NCI-H748 treated with DMSO at 0.1 percent for 48 hours (cell line): ENCODE data around the gene TEKT2.

ENCODE experiments used
- DNase-seq: peaks from one replicate; lab custom pipeline; 2025; lab: John Stamatoyannopoulos, UW

TEKT2 gene

DNA sequence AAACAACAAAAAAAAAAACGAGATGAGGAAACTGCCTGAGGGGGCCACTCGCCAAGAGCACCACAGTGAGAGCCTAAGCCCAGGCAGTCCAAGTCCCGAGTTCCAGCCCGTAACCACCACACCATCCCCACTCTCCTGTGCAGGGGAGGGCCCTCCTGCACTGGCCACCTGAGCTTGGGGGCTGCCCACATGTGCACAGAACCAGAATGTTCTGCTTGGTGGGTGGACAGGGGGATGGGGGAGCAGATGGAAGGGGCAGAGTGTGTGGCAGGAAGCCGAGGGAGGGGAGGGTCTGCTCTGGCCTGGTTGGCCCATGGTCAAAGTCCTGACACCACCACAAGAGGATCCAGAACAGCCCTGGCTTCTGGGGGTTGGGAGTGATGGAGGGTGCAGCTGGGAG, 22.4 kb downstream of the TEKT2 start:
- no peak for DNase-seq

GRCh38 chr1:36107394-36107793, 23.5 kb downstream of the TEKT2 start:
- no peak for DNase-seq

- no peak for DNase-seq
These were observed 24.4 kb downstream of the TEKT2 start for GRCh38 chr1:36108314-36108713.

GRCh38 chr1:36109041-36109679, 25.3 kb downstream of the TEKT2 start:
- DNase-seq: no peak

GRCh38 chr1:36111151-36111550, 27.3 kb downstream of the TEKT2 start:
- no peak for DNase-seq

DNA sequence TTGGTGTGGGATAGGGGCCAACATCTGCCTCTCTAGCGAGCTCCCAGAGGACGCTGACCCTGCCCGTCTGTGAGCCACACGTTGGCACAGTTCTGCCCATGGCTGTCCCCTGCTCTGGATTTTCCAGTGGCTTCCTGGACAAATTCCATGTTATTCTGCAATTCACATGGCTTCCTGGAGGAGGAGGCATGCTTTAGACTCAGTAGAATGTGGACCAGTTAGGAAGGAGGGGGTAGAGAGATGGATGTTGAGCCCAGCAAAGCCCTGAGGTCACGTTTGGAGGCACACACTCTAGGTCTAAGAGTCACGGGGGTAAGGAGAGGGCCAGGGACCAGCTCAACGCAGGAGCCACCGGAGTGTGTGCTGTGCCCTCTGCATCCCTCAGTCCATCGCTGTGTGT, 28.9 kb downstream of the TEKT2 start:
- DNase-seq: no peak

GRCh38 chr1:36114371-36114770, 30.5 kb downstream of the TEKT2 start:
- no peak for DNase-seq

GRCh38 chr1:36115200-36115669, 31.3 kb downstream of the TEKT2 start:
- DNase-seq: no peak

GRCh38 chr1:36115931-36116330, 32.0 kb downstream of the TEKT2 start:
- no peak for DNase-seq

DNA sequence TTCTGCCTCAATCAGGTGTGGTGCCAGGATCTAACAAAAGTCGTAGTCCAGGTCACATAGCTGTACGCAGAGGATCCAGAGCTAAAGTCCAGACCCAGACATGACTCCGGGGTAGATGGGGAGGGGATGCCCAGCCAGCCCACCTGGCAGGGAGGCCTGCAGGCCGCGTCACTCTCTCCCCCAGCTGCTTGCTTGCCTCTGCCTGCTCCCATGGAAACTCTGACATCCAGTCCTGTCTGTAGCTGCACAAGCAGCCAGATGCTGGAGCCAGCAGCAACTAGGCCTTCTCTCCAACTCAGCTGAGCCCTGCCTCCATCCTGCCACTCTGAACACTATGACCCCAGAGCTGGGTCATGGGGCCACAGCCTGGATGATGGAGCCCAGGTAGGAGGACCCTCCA, 33.0 kb downstream of the TEKT2 start:
- no peak for DNase-seq

DNA sequence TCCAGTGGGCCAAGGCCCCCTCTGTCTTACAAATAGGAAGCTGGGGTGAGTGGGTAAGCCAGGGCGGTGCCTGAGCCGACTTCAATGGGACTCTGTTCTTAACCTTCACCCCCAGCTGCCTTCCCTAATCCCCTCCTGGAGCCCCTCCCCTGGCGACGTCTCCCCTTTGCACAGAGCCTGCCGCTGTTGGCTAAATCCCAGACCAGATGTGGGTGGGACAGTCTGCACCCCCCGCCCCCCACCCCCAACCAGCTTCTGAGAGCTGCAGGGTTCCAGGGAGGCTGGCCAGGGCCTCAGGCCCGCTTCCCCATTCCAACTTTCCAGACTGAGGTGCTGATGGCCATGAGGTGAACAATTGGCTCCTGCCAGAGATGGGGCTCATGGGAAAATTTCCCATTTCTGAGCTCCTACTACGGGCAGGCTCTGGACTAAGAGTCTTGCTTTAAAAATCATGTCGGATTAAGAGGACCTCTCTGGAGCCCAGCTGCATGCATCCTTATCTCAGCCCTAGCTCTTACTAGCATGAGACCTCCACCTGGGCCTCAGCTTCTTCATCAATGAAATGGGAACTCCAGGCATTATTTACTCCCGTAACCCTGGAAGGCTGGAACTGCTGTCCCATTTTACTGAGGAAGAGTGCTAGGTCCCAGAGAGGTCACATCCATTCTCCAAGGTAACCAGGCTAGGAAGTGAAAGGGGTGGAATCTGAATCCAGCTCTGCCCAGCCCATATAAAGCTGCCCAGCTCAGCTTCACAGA, 34.7 kb downstream of the TEKT2 start:
- DNase-seq: no peak

DNA sequence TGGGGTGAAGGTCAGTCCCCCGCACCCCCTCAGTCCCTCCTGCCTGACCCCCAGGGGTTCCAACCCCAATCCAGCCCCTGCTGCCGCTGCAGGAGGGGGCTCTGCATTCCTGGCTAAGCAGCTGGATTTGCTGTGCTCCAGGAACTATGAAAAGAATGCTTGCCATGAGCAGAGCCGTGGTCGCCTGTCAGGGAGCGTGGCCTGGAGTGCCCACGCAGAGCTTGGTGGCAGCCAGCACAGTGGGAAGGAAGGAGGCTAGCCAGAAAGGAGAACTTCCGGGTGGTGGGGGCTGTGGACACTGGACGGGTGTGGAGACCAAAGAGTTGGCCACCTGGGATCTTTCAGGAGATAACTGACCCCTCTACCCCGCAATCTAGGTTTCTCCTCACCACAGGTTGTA, 35.6 kb downstream of the TEKT2 start:
- no peak for DNase-seq

- DNase-seq: no peak
These were observed 38.5 kb downstream of the TEKT2 start for GRCh38 chr1:36122062-36123030.

DNA sequence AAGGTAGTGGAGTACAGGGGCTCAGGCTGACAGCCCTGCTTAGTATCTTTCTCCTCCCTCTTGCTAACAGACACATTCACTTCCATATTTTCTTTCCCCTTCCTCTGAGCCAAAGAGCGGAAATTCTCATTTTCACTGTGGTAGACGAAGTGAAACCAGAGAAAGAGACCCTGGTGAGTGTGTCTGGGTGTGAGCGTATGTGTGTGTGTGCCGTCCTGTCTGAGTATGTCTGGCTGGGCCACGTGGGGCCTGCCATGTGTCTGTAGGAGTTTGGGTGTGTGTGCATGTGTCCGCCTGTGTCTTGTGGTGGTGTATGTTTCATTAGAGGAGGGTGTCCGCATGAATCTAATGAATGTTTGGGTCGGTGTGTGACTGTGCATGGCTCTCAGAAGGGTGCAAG, 39.5 kb downstream of the TEKT2 start:
- DNase-seq: no peak

DNA sequence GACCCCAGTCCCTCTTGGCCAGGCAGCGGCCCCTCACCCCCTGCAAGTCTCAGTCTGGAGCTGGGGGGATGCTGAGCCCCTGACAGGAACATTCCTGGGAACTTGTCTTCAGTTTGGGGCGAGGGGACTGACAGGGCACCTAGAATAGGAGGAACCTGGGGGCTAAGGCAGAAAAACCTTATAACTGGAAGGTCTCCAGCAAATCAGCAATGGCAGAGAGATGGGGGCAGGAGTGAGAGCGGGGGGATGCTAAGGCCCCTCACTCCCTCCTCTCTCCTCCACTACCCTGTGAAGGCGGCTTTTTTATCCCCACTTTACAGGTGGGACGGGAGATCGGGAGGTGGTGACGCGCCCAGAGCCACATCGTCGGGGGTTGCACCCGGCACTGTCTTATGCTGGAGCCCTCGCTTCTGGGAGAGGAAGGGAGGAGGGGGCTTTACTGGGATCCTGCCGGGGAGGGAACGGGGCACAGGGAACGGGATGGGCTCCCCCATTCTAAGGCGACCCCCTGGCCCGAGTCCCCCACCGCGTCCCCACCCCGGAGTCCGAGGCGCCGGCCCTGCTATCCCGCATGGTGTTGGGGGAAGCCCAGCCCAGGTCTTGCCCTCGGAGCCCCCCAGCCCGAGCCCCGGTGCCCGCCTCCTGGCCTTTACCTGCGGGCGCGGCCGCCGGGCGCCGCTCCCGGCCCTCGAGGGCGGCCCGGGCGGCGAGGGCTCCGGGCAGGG, 40.7 kb downstream of the TEKT2 start:
- DNase-seq: no peak

- no peak for DNase-seq
These were observed 41.5 kb downstream of the TEKT2 start, which contains the start of gene COL8A2 for GRCh38 chr1:36125129-36125991. Gene COL8A2 (minus strand): TSS chr1:36125222. CDS start chr1:36100242, 24,980 bp downstream.

- no peak for DNase-seq
These were observed 42.3 kb downstream of the TEKT2 start for GRCh38 chr1:36126005-36126716.

DNA sequence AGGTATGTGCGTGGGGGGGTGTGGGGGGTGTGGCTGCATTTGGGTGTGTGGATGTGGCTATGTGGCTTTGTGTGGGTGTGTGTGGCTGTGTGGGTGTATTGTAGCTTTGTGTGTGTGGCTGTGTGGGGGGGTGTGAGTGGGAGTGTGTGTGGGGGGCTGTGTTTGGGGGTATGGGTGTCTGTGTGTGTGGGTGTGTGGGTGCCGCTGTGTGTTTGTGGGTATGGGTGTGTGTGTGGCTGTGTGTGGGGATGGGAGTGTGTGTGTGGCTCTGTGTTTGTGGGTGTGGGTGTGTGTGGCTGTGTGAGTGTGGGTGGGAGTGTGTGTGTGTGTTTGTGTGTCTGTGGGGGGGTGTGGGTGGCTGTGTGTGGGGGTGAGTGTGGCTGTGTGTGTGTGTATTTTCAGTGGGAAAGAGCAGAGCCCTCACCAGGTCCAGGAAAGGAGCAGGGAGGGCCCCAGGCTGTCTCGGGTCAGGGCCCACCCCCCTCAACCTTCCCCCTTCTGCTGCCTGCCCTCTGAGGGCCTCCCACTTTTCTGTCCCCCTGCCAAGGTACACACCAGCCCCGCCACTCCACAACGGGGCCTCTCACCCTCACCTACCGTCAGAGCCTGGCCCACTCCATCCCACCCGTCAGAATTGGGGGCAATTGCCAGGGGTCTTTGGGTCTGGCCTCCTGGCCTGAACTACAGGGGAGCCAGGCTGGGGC, 43.1 kb downstream of the TEKT2 start:
- no peak for DNase-seq

DNA sequence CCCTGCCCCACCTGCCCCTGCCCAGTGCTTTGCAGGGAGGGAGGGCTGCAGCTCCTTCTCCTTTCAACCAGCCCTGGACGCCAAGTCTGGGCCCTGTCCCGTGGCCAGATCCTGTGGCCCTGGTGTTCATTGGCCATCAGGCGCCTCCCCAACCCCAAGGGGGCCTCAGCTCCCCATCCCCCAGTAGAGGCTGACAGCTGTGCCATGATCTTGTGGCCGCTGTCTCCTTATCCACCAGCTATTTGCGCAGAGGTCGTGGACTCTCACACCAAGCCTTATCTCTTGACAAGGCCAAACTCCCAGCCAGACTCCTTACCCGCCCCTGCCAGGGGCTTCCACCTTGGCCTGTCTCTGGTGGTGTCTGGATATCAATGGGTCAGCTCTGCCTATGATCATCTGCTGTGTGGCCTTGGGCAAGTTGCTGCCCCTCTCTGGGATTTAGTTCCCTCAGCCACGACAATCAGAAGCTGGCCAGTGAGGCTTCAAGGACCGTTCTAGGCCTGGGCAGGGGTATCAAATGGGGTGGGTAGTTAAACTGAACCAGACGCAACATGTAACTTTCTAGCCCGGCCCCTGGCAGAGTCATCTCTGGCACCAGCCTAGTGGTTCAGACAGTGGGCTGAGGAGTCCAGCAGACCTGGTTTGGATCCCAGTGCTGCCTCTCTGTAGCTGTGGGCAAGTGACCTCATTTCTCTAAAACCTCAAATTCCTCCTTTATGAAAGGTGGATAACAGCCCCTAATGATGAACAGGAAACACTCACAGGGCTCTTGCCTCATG, 44.4 kb downstream of the TEKT2 start:
- DNase-seq: no peak
